Stimulated activated CD4-positive, alpha-beta T cell treated with anti-CD3 and anti-CD28 coated beads, Interleukin-15, amount 100 ng/mL, for 24 hours (primary cell): ENCODE measurements around the gene KLHL21.

ENCODE experiments used
- DNase-seq: peaks from one replicate; pipeline ENCODE4 v3.0.0-alpha.2; 2020

Gene KLHL21

DNA sequence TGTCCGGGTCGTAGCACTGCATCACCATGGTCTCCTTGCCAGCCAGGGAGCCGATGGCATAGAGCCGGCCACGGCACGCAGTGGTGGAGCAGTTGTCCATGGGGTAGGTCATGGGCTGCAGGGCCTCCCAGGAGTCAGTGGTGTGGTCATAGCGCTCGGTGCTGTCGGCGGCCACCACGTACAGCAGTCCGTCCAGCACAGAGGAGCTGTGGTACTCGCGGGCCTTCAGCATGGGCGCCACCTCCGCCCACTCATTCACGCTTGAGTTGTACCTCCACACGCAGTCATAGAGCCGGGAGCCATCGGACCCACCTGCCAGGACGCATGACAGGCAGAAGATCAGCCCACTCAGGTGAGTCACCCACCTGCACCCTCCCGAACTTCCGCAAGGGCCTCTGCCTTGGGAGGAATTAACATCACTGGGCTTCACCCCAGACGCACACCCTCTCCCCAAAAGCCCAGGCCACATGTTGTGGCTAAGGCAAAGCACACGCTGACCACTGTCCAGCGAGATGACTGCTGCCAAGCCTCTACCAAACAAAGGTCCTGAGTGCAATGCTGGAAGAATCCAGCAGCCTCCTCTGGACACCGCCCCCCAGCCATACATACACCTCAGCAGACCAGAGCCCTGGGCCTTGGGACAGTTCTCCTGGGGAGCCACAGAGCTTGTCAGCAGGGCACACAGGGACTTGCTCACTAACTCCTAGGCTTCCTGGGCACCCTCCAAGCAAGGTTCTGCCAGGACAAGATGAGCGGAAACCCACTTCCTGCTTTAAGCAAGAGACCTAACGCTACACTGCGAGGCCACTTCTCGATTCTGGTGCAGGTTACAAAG is 3.3 kb downstream of the KLHL21 start:
- peak; percentile 73 for DNase-seq

GRCh38 chr1:6597777-6598131 is 4.9 kb downstream of the KLHL21 start:
- no peak for DNase-seq

- DNase-seq, result no peak
Measured at GRCh38 chr1:6596886-6597776, 5.5 kb downstream of the KLHL21 start.

DNA sequence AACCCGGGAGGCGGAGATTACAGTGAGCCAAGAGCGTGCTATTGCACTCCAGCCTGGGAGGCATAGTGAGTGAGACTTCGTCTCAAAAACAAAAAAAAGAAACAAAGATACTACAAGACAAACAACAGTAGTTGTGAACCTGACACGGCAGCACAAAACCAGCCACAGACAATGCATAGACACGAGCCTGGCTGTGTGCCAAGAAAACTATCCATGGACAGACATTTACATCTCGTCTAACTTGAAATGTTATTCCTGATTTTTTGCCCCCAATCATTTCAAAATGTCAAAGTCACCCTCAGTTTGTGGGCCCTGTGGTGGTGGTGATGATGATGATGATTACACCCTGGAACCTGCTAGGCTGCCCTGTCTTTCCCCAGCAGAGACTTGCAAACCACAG is 6.3 kb downstream of the KLHL21 start:
- no peak for DNase-seq

DNA sequence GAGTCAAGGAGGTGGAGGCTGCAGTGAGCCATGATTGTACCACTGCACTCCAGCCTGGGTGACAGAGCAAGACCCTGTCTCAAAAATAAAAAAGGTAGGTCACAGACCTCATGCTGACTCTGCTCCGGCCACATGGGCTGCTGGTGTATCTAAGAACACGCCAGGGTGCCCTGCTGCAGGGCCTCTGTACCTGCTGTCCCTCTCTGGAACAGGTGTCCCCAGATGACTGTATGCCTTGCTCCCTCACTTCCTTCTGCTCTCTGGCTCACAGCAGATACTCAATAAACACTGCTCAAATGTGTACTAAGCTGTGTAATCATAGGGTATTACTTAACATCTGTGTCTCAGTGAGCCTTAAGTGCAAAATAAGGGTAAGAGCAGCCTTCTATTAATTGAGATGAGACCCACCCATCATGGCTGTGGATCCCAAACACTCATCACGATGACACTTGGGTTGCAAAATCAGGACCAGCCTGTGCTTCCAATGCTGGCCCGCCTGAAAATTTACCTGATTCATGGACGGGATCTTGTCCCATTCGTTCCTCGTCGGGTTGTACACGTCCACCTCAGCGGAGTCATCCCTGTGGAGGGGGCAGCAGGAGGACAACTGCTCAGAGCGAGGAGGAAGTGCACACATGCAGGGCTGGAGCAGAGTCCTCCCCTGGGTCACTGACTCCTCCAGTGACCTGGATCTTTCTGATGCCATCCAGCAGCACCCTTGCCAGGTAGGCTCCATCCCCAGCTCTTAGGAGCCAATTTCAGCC is 7.5 kb downstream of the KLHL21 start:
- no peak for DNase-seq

DNA sequence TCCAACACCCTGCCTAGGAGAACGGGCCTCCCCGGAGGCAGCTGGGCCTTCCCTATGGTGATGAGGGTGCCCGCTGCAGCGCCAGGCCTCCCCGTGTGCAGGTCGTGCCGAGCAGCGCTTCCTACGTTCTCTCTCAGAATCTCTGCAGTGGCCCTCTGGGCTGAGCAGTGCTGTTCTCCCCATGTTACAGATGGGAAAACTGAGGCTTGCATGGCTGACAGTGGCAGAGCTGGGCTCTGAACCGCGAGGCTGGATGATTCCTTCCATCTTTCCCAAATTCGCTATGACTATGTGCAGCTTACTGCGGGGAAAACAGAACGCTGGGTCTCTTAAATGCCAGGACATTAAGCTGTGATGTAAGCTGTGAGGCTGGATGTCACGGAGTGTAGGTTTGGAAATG is 8.9 kb downstream of the KLHL21 start:
- DNase-seq, result no peak

DNA sequence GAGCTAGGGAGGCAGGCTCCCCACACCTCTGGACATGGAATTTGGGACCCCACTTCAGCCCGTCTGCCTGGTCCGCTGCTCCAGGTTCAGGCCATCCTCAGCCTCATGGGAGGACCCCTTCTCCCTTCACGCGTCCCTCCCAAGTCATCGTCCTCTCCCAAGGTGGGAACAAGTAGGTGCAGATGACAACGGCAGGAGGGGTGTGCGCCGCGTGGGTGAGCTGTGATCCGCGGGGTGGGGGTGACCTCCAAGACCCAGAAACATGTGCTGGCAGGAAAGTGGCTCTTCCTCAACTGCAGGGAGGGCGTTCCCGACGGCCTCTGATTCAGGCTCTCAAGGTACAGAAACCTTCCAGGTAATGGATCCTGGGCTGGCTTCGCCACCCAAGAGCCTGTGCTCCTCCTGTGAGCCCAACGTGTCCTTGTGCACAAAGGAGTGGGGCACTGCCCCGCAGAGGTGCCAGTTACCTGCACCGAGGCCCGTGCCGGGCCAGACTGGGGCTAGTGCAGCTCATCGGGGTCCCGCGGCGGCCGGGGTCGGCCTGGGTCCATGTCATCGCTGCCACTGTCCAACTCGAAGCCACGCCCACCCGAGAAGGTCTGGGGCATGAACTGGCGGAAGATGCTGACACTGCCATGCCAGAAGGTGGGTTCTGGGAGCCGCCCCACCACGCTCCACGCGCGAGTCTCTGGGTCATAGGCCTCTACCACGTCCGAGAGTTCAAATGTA is 9.6 kb downstream of the KLHL21 start:
- no peak for DNase-seq

DNA sequence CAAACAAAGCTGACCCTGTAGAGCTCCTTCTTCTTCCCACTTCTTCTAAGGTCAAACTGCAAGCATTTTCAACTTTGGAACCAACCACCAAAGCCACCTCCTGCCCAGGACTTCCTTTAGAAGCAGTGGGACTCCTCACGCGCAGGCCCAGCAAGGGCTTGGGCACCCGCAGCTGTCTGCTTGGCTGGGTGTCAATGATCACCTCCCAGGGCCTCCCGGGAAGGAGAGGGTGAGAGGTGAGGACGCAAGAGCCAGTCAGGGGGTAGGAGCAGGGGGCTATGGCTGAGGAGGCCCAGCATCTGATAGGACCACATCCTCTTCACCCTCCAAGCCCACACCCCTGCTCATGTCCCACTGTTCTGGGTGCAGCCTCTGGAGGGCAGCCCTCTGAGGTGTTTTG is 10.2 kb downstream of the KLHL21 start:
- no peak for DNase-seq

- DNase-seq, result no peak
Measured at GRCh38 chr1:6591644-6592043, 11.0 kb downstream of the KLHL21 start.

DNA sequence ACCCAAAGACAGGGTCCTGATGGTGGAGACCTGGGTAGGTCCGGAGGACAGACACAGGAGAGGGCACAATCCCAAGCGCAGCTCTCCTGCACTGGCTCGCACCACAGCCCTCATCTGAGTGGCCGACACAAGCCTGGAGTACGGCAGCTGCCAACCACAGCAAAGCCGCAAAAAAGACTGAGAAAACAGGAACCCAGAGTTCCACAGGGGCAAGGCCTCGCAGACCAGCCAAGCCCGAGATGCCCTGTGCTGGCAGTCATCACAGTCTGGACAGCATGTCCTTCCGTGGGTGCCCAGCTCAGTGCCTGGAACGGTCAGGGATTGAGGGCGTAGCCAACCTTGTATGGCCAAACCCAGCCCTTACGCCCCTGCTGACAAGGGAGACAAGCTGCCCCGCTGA is 11.4 kb downstream of the KLHL21 start:
- DNase-seq, result no peak

DNA sequence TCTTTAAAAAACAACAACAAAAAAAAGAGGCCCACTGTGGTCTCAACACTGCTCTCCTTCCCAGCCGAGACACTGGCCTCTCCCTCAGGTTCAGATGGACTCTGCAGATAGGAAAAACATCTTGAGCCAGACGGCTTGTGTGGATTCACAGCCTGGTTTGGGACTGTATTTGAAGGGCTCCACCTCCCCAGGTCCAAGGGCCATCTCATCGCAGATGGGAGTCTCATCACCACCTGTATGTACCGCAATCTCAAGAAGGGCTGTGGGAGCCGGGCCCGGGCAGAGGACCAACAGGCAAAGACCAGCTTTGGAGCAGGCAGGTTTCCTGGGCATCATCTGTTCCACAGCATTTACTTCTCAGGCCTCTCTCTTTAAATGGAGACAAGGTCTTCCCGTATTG is 12.6 kb downstream of the KLHL21 start:
- DNase-seq, result no peak

- no peak for DNase-seq
Measured at GRCh38 chr1:6588893-6589520, 13.7 kb downstream of the KLHL21 start.

- DNase-seq, result no peak
Measured at GRCh38 chr1:6588128-6588892, 14.4 kb downstream of the KLHL21 start.

GRCh38 chr1:6587261-6588005 is 15.2 kb downstream of the KLHL21 start:
- no peak for DNase-seq

- no peak for DNase-seq
Measured at GRCh38 chr1:6586404-6586816, 16.3 kb downstream of the KLHL21 start.

GRCh38 chr1:6585841-6586240 is 16.8 kb downstream of the KLHL21 start:
- DNase-seq, result no peak

- no peak for DNase-seq
Measured at GRCh38 chr1:6585081-6585722, 17.5 kb downstream of the KLHL21 start.

DNA sequence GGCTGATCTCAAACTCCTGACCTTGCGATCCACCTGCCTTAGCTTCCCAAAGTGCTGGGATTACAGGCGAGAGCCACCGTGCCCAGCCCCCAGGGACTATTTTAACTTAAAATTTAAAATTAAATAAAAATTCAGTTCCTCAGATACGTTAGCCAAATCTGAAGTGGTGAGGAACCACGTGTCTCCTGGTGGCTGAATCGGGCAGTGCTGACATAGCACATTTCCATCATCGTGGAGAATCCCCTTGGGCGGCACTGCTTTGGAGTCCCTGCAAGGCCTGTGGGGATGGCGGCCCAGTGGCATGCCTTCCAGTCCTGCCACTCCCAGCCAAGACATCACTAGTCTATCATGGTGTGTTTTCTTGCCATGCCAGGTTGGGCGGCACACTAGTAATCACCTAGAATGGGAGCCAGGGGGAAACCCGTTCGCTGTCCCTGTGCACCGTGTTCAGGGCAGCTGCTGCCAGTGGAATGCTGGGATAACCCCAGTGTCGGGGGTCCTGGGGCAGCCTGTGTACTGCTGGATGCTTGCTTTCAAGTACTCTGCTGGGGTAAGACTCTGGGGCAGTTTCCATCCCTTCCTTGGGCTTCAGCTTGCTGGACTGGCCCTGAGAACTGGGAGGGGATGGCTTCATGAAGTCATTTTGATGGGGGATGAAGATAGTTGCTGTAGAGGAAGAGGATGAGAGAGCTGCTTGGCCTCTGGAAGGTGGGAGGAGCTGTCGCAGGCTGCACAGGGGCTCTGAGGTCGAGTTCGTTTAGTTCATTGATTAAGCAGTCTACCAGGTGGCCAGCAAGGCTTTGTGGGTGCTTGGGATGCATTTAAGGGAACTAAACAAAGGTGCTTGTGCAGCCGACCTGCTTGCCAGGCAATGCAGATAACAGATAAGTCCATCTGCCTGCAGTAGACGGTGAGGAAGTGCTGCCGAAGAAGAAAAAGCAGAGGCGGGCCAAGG is 18.3 kb downstream of the KLHL21 start:
- no peak for DNase-seq

DNA sequence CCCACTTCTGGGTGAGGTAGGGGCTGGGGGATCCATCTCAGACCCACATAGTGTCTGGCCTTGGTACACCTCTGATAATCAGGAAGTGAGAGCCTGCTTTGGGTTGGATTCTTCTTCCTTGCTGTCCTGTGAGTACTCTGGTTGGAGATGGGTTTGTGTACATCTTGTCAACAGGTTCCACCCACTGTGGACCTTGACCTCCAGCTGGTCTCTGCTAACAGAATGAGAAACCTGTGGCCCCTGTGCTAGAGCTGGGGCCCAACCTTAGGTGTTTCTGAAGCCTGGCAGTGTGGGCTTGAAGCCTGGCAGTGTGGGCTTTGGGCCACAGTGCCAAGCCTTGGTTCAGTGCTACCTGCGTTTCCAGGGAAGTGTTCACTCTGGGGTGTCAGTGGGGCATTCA is 20.3 kb downstream of the KLHL21 start:
- no peak for DNase-seq
